Measurements from ENCODE around the gene AKIRIN1.

DNA sequence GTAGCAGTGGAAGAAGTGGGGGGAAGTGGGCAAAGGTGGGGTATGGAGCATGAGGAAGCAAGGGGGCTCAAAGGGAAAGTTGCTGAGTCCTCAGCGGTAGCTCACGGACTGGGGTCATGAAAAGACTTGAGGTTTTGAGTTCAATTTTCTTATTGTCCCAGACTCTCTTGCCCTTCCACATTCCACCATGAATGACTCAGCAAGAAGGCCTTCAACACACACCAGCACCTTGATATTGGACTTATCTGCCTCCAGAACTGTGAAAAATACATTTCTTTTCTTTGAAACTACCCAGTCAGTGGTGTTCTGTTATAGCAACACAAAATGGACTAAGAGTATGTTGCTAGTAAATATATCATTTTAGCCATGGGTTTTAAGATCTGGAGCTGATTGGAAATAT lies 32.1 kb upstream of the AKIRIN1 start:
- no peak for TF ChIP-seq CTCF (IDR thresholded peaks at IDR 0.05; ENCODE audit: low read length)
- TF ChIP-seq EZH2 (IDR thresholded peaks at IDR 0.05; ENCODE audit: borderline replicate concordance, low read length): no peak

All from OCI-LY1 (cell line).